ENCODE data around the gene ZNF701. TPM values are rescaled to one million over a fixed set of nuclear protein-coding genes. Genes with fewer than 3 reads are reported as not detected.
A peak's percentile ranks its signal among the peaks of the same experiment; 100 is the strongest.

ZNF701 gene
- total and polyA plus RNA-seq, 2 experiments from 2014 or later = 8.5 to 24.7 TPM

- no peak overlapping the region for H3K4me2 ChIP-seq
- DNase-seq (ENCODE audit: low spot score) = no peak
- peaks cover 67% of the 10 kb centered on the region for H3K36me3 Mint-ChIP-seq (ENCODE audit: low read depth)
- no peaks in the 10 kb centered on the region for H3K9me2 ChIP-seq (ENCODE audit: insufficient read depth)
- no peak overlapping the region for H3K27ac Mint-ChIP-seq
- TF ChIP-seq, protein P1, sequence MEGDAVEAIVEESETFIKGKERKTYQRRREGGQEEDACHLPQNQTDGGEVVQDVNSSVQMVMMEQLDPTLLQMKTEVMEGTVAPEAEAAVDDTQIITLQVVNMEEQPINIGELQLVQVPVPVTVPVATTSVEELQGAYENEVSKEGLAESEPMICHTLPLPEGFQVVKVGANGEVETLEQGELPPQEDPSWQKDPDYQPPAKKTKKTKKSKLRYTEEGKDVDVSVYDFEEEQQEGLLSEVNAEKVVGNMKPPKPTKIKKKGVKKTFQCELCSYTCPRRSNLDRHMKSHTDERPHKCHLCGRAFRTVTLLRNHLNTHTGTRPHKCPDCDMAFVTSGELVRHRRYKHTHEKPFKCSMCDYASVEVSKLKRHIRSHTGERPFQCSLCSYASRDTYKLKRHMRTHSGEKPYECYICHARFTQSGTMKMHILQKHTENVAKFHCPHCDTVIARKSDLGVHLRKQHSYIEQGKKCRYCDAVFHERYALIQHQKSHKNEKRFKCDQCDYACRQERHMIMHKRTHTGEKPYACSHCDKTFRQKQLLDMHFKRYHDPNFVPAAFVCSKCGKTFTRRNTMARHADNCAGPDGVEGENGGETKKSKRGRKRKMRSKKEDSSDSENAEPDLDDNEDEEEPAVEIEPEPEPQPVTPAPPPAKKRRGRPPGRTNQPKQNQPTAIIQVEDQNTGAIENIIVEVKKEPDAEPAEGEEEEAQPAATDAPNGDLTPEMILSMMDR (conservative IDR thresholded peaks at IDR 0.05; ENCODE audit: low read depth in 2 of 2) = no peak
- TF ChIP-seq, protein P2, sequence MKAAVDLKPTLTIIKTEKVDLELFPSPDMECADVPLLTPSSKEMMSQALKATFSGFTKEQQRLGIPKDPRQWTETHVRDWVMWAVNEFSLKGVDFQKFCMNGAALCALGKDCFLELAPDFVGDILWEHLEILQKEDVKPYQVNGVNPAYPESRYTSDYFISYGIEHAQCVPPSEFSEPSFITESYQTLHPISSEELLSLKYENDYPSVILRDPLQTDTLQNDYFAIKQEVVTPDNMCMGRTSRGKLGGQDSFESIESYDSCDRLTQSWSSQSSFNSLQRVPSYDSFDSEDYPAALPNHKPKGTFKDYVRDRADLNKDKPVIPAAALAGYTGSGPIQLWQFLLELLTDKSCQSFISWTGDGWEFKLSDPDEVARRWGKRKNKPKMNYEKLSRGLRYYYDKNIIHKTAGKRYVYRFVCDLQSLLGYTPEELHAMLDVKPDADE (IDR thresholded peaks at IDR 0.05) = no peak
- TF ChIP-seq ZNF114 (CRISPR knock-in tag; IDR thresholded peaks at IDR 0.05) (no peak), POLR2AphosphoS5 (IDR thresholded peaks at IDR 0.05; ENCODE audit: low read depth) (no peak), ZNF331 (CRISPR knock-in tag; IDR thresholded peaks at IDR 0.05; ENCODE audit: low read depth) (no peak), EZH2phosphoT487 (IDR thresholded peaks at IDR 0.05; ENCODE audit: unreplicated experiment) (no peak), REST (IDR thresholded peaks at IDR 0.05; ENCODE audit: unreplicated experiment) (no peak)
- TF ChIP-seq, protein P3, sequence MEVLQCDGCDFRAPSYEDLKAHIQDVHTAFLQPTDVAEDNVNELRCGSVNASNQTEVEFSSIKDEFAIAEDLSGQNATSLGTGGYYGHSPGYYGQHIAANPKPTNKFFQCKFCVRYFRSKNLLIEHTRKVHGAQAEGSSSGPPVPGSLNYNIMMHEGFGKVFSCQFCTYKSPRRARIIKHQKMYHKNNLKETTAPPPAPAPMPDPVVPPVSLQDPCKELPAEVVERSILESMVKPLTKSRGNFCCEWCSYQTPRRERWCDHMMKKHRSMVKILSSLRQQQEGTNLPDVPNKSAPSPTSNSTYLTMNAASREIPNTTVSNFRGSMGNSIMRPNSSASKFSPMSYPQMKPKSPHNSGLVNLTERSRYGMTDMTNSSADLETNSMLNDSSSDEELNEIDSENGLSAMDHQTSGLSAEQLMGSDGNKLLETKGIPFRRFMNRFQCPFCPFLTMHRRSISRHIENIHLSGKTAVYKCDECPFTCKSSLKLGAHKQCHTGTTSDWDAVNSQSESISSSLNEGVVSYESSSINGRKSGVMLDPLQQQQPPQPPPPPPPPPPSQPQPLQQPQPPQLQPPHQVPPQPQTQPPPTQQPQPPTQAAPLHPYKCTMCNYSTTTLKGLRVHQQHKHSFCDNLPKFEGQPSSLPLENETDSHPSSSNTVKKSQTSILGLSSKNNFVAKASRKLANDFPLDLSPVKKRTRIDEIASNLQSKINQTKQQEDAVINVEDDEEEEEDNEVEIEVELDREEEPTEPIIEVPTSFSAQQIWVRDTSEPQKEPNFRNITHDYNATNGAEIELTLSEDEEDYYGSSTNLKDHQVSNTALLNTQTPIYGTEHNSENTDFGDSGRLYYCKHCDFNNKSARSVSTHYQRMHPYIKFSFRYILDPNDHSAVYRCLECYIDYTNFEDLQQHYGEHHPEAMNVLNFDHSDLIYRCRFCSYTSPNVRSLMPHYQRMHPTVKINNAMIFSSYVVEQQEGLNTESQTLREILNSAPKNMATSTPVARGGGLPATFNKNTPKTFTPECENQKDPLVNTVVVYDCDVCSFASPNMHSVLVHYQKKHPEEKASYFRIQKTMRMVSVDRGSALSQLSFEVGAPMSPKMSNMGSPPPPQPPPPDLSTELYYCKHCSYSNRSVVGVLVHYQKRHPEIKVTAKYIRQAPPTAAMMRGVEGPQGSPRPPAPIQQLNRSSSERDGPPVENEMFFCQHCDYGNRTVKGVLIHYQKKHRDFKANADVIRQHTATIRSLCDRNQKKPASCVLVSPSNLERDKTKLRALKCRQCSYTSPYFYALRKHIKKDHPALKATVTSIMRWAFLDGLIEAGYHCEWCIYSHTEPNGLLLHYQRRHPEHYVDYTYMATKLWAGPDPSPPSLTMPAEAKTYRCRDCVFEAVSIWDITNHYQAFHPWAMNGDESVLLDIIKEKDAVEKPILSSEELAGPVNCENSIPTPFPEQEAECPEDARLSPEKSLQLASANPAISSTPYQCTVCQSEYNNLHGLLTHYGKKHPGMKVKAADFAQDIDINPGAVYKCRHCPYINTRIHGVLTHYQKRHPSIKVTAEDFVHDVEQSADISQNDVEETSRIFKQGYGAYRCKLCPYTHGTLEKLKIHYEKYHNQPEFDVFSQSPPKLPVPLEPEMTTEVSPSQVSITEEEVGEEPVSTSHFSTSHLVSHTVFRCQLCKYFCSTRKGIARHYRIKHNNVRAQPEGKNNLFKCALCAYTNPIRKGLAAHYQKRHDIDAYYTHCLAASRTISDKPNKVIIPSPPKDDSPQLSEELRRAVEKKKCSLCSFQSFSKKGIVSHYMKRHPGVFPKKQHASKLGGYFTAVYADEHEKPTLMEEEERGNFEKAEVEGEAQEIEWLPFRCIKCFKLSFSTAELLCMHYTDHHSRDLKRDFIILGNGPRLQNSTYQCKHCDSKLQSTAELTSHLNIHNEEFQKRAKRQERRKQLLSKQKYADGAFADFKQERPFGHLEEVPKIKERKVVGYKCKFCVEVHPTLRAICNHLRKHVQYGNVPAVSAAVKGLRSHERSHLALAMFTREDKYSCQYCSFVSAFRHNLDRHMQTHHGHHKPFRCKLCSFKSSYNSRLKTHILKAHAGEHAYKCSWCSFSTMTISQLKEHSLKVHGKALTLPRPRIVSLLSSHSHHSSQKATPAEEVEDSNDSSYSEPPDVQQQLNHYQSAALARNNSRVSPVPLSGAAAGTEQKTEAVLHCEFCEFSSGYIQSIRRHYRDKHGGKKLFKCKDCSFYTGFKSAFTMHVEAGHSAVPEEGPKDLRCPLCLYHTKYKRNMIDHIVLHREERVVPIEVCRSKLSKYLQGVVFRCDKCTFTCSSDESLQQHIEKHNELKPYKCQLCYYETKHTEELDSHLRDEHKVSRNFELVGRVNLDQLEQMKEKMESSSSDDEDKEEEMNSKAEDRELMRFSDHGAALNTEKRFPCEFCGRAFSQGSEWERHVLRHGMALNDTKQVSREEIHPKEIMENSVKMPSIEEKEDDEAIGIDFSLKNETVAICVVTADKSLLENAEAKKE (CRISPR knock-in tag; IDR thresholded peaks at IDR 0.05) = no peak
- H3K27ac ChIP-seq (ENCODE audit: low read depth) = peak overlapping the region; percentile 97; the same call in 1 of the 2 replicates
- no peak overlapping the region for H2AFZ ChIP-seq
- H3K4me1 Mint-ChIP-seq = peaks cover 14% of the 10 kb centered on the region
- H3K79me2 ChIP-seq (replicated peaks; ENCODE audit: insufficient read depth) = 0 out of 2 replicates have a peak, but pooled peaks cover 3% of the 10 kb centered on the region
- H3K9me3 Mint-ChIP-seq = peaks cover 53% of the 10 kb centered on the region
- peaks cover 31% of the 10 kb centered on the region for H3K36me3 ChIP-seq (ENCODE audit: insufficient read depth)
- H4K20me1 ChIP-seq (replicated peaks; ENCODE audit: insufficient read depth) = no peaks in the 10 kb centered on the region; the same call in 1 of the 2 replicates
- peaks cover 15% of the 10 kb centered on the region for H3K4me1 ChIP-seq (ENCODE audit: insufficient read depth)
- H3K27me3 Mint-ChIP-seq (ENCODE audit: insufficient read depth, low read depth, poor library complexity) = no peaks in the 10 kb centered on the region
- ATAC-seq = no peak
- no peak overlapping the region for H3K4me3 ChIP-seq
- H3K27me3 ChIP-seq (ENCODE audit: insufficient read depth) = no peaks in the 10 kb centered on the region
- H3F3A ChIP-seq (replicated peaks; ENCODE audit: low read depth) = peaks cover 10% of the 10 kb centered on the region; the same call in 1 of the 2 replicates
- H3K4me3 Mint-ChIP-seq = no peak overlapping the region
Measured at GRCh38 chr19:52557231-52557995, 12.7 kb upstream of the ZNF701 start.

Data from GM23338 (cell line).